HL-60 (cell line): ENCODE data around the gene TENT4A.

ENCODE experiments used
- DNase-seq, 2 experiments: peaks; one replicate each; pipeline ENCODE4 v3.0.0-alpha.2; 2010 to 2020; ENCODE audit warnings: low read depth in 1 of 2, low spot score in 1 of 2
- H3K27ac ChIP-seq: fragments of 250-450 bp; sonication (Bioruptor Pico); replicated peaks from 2 replicates; pipeline ENCODE4 v1.5.1; 2020; ENCODE audit warnings: mild to moderate bottlenecking, moderate library complexity
- H3K27me3 ChIP-seq: fragments of 250-450 bp; sonication (Bioruptor Pico); 2 replicates; pipeline ENCODE4 v1.5.1; 2021; ENCODE audit warnings: mild to moderate bottlenecking, moderate library complexity; ENCODE audit not compliant: insufficient read depth, poor library complexity, severe bottlenecking
- H3K4me3 ChIP-seq: replicated peaks from 2 replicates; pipeline ENCODE4 v1.5.1; 2011; ENCODE audit warnings: mild to moderate bottlenecking, control low read depth, low read length; ENCODE audit not compliant: insufficient read depth
- CTCF ChIP-seq: IDR thresholded peaks from one replicate; pipeline ENCODE4 v1.5.1; 2011; ENCODE audit warnings: low read length, control low read depth, inconsistent platforms; ENCODE audit not compliant: insufficient read depth
- GABPA ChIP-seq: IDR thresholded peaks from 2 replicates; pipeline ENCODE4 v1.6.1; 2012; ENCODE audit warnings: low read depth
- POLR2AphosphoS5 ChIP-seq: IDR thresholded peaks from 2 replicates; pipeline ENCODE4 v1.6.1; 2012; ENCODE audit warnings: low read depth
- REST ChIP-seq: IDR thresholded peaks from 2 replicates; pipeline ENCODE4 v1.6.1; 2012; ENCODE audit warnings: low read depth; ENCODE audit not compliant: insufficient replicate concordance
- SPI1 ChIP-seq: IDR thresholded peaks from 2 replicates; pipeline ENCODE4 v1.6.1; 2012; ENCODE audit warnings: low read depth, mild to moderate bottlenecking, borderline replicate concordance

The TENT4A gene

GRCh38 chr5:6759983-6760382 is 46.8 kb downstream of the TENT4A start:
- no peaks in the 10 kb centered on the region for H3K27me3 ChIP-seq
- no peak for DNase-seq
- H3K27ac ChIP-seq = no peak overlapping the region
- H3K4me3 ChIP-seq = no peak overlapping the region
- TF ChIP-seq REST (no peak), POLR2AphosphoS5 (no peak), CTCF (no peak)

GRCh38 chr5:6760686-6761085 is 47.5 kb downstream of the TENT4A start:
- no peak for DNase-seq
- Histone ChIP-seq H3K27ac (no peak overlapping the region), H3K4me3 (no peak overlapping the region), H3K27me3 (no peaks in the 10 kb centered on the region)
- TF ChIP-seq REST (no peak), GABPA (no peak), POLR2AphosphoS5 (no peak), CTCF (no peak), SPI1 (no peak)

GRCh38 chr5:6761333-6761732 is 48.1 kb downstream of the TENT4A start:
- Histone ChIP-seq H3K27me3 (no peaks in the 10 kb centered on the region), H3K4me3 (no peak overlapping the region), H3K27ac (no peak overlapping the region)
- no peak for TF ChIP-seq CTCF
- TF ChIP-seq POLR2AphosphoS5 = no peak
- no peak for TF ChIP-seq GABPA
- TF ChIP-seq REST = no peak
- TF ChIP-seq SPI1 = no peak
- DNase-seq = no peak
